ENCODE results near the gene TRIP6.

The TRIP6 gene

DNA sequence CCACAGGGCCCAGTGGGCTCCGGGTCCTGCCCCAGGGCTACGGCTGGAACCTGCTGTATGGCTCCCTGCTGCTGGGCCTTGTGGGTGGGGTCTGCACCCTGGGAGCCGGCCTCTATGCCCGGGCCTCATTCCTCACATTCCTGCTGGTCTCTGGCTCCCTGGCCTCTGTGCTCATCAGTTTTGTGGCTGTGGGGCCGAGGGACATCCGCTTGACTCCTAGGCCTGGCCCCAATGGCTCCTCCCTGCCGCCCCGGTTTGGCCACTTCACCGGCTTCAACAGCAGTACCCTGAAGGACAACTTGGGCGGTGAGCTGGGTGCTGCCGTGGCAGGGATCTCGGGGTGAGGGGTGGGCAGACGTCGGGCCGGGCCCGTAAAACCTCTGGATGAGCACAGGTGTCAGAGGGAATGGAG lies 10.3 kb upstream of the TRIP6 start:
- TF ChIP-seq, protein P1, sequence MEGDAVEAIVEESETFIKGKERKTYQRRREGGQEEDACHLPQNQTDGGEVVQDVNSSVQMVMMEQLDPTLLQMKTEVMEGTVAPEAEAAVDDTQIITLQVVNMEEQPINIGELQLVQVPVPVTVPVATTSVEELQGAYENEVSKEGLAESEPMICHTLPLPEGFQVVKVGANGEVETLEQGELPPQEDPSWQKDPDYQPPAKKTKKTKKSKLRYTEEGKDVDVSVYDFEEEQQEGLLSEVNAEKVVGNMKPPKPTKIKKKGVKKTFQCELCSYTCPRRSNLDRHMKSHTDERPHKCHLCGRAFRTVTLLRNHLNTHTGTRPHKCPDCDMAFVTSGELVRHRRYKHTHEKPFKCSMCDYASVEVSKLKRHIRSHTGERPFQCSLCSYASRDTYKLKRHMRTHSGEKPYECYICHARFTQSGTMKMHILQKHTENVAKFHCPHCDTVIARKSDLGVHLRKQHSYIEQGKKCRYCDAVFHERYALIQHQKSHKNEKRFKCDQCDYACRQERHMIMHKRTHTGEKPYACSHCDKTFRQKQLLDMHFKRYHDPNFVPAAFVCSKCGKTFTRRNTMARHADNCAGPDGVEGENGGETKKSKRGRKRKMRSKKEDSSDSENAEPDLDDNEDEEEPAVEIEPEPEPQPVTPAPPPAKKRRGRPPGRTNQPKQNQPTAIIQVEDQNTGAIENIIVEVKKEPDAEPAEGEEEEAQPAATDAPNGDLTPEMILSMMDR (IDR thresholded peaks at IDR 0.05) = no peak
- Histone ChIP-seq H3K4me3 (ENCODE audit: low read depth in 1 of 2, low read length in 1 of 2) (no peak overlapping the region), H3K27me3 (no peaks in the 10 kb centered on the region), H3K36me3 (peaks cover 81% of the 10 kb centered on the region), H3K27ac (no peak overlapping the region), H3K9me3 (no peaks in the 10 kb centered on the region), H3K4me1 (ENCODE audit: control insufficient read depth in 1 of 2, insufficient read depth in 1 of 2, low read depth in 1 of 2, low read length in 1 of 2) (peaks cover 16 to 24% of the 10 kb centered on the region in 2 experiments)

DNA sequence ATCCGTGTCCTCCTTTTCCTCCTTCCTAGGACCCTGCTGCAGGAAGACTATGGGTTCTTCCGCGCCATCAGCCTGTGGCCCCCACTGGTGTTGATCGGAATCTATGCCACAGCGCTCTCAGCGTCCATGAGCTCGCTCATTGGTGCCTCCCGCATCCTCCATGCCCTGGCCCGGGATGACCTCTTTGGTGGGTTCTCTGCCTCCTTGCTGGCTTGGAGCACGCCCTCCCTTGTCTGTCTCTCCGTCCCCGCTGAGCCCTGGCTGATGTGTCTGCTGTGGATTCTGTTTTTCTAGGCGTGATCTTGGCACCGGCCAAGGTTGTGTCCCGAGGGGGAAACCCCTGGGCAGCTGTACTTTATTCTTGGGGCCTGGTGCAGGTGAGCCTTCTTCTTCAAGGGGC lies 7.3 kb upstream of the TRIP6 start:
- no peaks in the 10 kb centered on the region for H3K9me3 ChIP-seq
- no peak overlapping the region for H3K4me3 ChIP-seq (ENCODE audit: low read depth in 1 of 2, low read length in 1 of 2)
- TF ChIP-seq, protein P1 (IDR thresholded peaks at IDR 0.05) = no peak
- H3K4me1 ChIP-seq (ENCODE audit: control insufficient read depth in 1 of 2, insufficient read depth in 1 of 2, low read depth in 1 of 2, low read length in 1 of 2) = peaks cover 0 to 1% of the 10 kb centered on the region in 2 experiments
- H3K27ac ChIP-seq = no peak overlapping the region
- no peaks in the 10 kb centered on the region for H3K27me3 ChIP-seq
- H3K36me3 ChIP-seq = peaks cover 100% of the 10 kb centered on the region

DNA sequence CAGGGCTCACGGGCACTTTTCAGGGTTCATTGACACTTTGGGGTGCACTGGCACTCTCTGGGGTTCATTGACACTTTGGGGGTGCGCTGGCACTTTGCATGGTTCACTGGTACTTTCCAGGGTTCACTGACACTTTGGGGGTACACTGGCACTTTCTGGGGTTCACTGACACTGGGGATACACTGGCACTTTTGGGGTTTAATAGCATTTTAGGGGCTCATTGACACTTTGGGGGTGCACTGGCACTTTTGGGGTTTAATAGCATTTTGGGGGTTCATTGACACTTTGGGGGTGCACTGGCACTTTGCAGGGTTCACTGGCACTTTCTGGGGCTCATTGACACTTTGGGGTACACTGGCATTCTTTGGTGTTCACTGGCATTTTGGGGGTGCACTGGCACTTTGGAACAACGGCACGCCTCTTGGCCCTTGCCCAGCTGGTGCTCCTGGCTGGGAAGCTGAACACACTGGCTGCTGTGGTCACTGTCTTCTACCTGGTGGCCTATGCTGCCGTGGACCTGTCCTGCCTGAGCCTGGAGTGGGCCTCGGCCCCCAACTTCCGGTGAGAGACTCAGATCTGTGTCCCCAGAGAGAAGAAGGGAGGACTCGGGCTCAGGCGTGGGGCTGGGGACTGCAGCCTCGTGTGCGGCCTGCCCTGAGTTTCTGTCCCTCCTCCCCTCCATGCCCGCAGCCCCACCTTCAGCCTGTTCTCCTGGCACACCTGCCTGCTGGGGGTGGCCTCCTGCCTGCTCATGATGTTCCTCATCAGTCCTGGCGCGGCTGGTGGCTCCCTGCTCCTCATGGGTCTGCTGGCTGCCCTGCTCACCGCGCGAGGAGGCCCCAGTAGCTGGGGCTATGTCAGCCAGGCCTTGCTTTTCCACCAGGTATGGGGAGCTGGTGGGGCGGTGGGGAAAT lies 6.2 kb upstream of the TRIP6 start:
- Histone ChIP-seq H3K36me3 (peaks cover 100% of the 10 kb centered on the region), H3K27me3 (no peaks in the 10 kb centered on the region), H3K27ac (no peak overlapping the region), H3K9me3 (no peaks in the 10 kb centered on the region), H3K4me1 (ENCODE audit: control insufficient read depth in 1 of 2, insufficient read depth in 1 of 2, low read depth in 1 of 2, low read length in 1 of 2) (peaks cover 0 to 9% of the 10 kb centered on the region in 2 experiments), H3K4me3 (ENCODE audit: low read depth in 1 of 2, low read length in 1 of 2) (no peak overlapping the region)
- TF ChIP-seq, protein P1 (IDR thresholded peaks at IDR 0.05) = no peak

DNA sequence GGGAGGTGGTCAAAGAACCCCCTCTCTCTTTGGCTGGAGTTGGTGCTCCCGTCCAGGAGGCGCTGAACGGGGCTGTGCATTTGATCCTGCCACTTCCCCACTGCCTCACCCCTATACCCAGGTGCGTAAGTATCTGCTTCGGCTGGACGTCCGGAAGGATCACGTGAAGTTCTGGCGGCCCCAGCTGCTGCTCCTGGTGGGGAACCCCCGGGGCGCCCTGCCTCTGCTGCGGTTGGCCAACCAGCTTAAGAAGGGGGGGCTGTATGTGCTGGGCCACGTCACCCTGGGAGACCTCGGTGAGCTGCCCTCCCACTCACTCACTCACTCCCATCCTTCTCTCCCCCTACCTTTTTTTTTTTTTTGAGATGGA lies 5.6 kb upstream of the TRIP6 start:
- Histone ChIP-seq H3K4me3 (ENCODE audit: low read depth in 1 of 2, low read length in 1 of 2) (no peak overlapping the region), H3K36me3 (peaks cover 100% of the 10 kb centered on the region), H3K9me3 (no peaks in the 10 kb centered on the region), H3K27ac (no peak overlapping the region), H3K4me1 (ENCODE audit: control insufficient read depth in 1 of 2, insufficient read depth in 1 of 2, low read depth in 1 of 2, low read length in 1 of 2) (peaks cover 2 to 15% of the 10 kb centered on the region in 2 experiments), H3K27me3 (no peaks in the 10 kb centered on the region)
- TF ChIP-seq, protein P1 (IDR thresholded peaks at IDR 0.05) = no peak

DNA sequence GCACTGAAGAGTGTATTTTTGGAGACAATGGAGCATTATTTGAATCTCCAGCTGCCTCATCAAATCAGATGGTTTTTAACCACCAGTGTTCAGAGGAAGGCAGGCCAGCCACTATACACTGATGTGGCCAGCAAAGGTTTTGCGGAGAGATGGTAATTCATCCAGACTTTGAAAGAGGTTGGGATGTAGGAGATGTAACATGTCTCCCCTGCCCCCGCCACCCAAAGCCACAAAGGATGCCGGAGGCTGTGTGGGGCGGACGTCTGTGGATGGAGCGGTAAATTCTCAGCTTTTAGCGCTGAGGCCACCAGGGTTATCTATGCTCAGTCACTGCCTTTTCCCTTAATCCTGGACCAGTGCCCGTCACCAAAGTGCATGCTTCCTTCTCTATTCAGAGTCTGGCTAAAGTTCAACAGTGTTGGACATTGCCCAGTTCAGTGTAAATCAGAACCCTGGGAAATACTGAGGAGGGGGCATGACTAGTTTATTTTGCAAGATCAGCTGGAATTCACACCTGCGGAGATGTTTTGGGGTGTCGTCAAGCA lies 3.7 kb upstream of the TRIP6 start:
- H3K4me3 ChIP-seq (ENCODE audit: low read depth in 1 of 2, low read length in 1 of 2) = no peak overlapping the region
- TF ChIP-seq, protein P1 (IDR thresholded peaks at IDR 0.05) = no peak
- no peaks in the 10 kb centered on the region for H3K27me3 ChIP-seq
- H3K4me1 ChIP-seq (ENCODE audit: control insufficient read depth in 1 of 2, insufficient read depth in 1 of 2, low read depth in 1 of 2, low read length in 1 of 2) = peaks cover 21 to 34% of the 10 kb centered on the region in 2 experiments
- H3K27ac ChIP-seq = no peak overlapping the region
- no peaks in the 10 kb centered on the region for H3K9me3 ChIP-seq
- peaks cover 82% of the 10 kb centered on the region for H3K36me3 ChIP-seq
